Caco-2 (cell line): ENCODE data around the gene DYNC1LI1. TPM values are rescaled to one million over a fixed set of nuclear protein-coding genes. Genes with fewer than 3 reads are reported as not detected.

Experiments used
- BruUV-seq: library from RNA; stranded (reverse); fragments of 400-500 nt; replicated peaks from 2 replicates; lab custom pipeline; 2021; lab: Mats Ljungman, UMichigan
- CTCF ChIA-PET: fragments of 300-600 bp; sonication (Branson Sonifier 250); formaldehyde crosslinking; loops from one replicate; lab custom pipeline; 2022; ENCODE audit warnings: antibody characterized with exemption; lab: Charles Lee
- POLR2A ChIA-PET: fragments of 300-600 bp; sonication (Branson Sonifier 250); formaldehyde crosslinking; loops from one replicate; lab custom pipeline; 2022; ENCODE audit warnings: antibody characterized with exemption; lab: Charles Lee
- DNase-seq, 2 experiments: peaks; one replicate each; pipeline versions ENCODE4 v3.0.0 to v3.0.0-alpha.2; 2020 to 2022
- H3K27me3 ChIP-seq: replicated peaks from 2 replicates; pipeline ENCODE4 v1.6.0; 2011; ENCODE audit warnings: low read length; ENCODE audit not compliant: control insufficient read depth, insufficient read depth
- H3K36me3 ChIP-seq: 2 replicates; pipeline ENCODE4 v1.5.1; 2011; ENCODE audit warnings: low read length; ENCODE audit not compliant: control insufficient read depth, insufficient read depth
- H3K4me1 ChIP-seq: fragments of 250-450 bp; sonication (Bioruptor Pico); 2 replicates; pipeline ENCODE4 v1.5.1; 2020; ENCODE audit warnings: mild to moderate bottlenecking
- H3K4me3 ChIP-seq: 2 replicates; pipeline ENCODE4 v1.5.1; 2011; ENCODE audit warnings: low read depth, mild to moderate bottlenecking, control low read depth, low read length
- H3K9me3 ChIP-seq: fragments of 250-450 bp; sonication (Bioruptor Pico); 2 replicates; pipeline ENCODE4 v1.5.1; 2020; ENCODE audit warnings: mild to moderate bottlenecking, moderate library complexity
- H3K27ac Mint-ChIP-seq: one replicate; pipeline ENCODE4 v1.8.0; 2022; ENCODE audit warnings: mixed read lengths; ENCODE audit not compliant: unreplicated experiment
- H3K27me3 Mint-ChIP-seq: one replicate; pipeline ENCODE4 v1.8.0; 2022; ENCODE audit warnings: mixed read lengths; ENCODE audit not compliant: insufficient read depth, unreplicated experiment
- H3K36me3 Mint-ChIP-seq: one replicate; pipeline ENCODE4 v1.8.0; 2022; ENCODE audit warnings: mild to moderate bottlenecking, mixed read lengths; ENCODE audit not compliant: insufficient read depth, unreplicated experiment
- H3K4me1 Mint-ChIP-seq: one replicate; pipeline ENCODE4 v1.8.0; 2022; ENCODE audit warnings: low read depth, mixed read lengths; ENCODE audit not compliant: unreplicated experiment
- H3K4me3 Mint-ChIP-seq: one replicate; pipeline ENCODE4 v1.8.0; 2022; ENCODE audit warnings: mild to moderate bottlenecking, moderate library complexity, mixed read lengths; ENCODE audit not compliant: unreplicated experiment
- H3K9me3 Mint-ChIP-seq: one replicate; pipeline ENCODE4 v1.8.0; 2022; ENCODE audit warnings: mixed read lengths; ENCODE audit not compliant: unreplicated experiment
- CTCF ChIP-seq, 2 experiments: fragments of 200-600 bp in 1 of 2; IDR thresholded peaks; 1 replicate in 1 of 2; 2 replicates in 1 of 2; pipeline versions ENCODE4 v1.5.1 to v1.8.0; 2011 to 2022; ENCODE audit warnings: antibody characterized with exemption in 1 of 2, control low read depth in 1 of 2, inconsistent platforms in 1 of 2, low read depth in 1 of 2, low read length in 1 of 2, mild to moderate bottlenecking in 1 of 2, moderate library complexity in 1 of 2; ENCODE audit not compliant: insufficient read depth in 1 of 2, severe bottlenecking in 1 of 2, unreplicated experiment in 1 of 2
- intact Hi-C: fragments of 100-400 bp; cut with micrococcal nuclease; formaldehyde crosslinking; loops from one replicate; pipeline ENCODE4 v1.10.0; 2022; ENCODE audit not compliant: unreplicated experiment
- microRNA-seq: library from miRNA; unstranded; fragments of <30 nt; microRNA quantifications from one replicate; pipeline ENCODE4 v1.2.0, GENCODE V29; 2022
- total RNA-seq: library from RNA; stranded (reverse); gene quantifications from 2 replicates; pipeline ENCODE4 v1.2.3, GENCODE V29; 2022

DYNC1LI1 gene
- total RNA-seq, 1 experiment from 2014 or later, result 35.4 TPM

GRCh38 chr3:32481791-32482631 lies 88.6 kb downstream of the DYNC1LI1 start:
- no peaks in the 10 kb centered on the region for H3K9me3 Mint-ChIP-seq
- H3K36me3 Mint-ChIP-seq, result peaks cover 28% of the 10 kb centered on the region
- H3K27ac Mint-ChIP-seq, result no peak overlapping the region
- intact Hi-C loops, result no loop called here
- no peak for TF ChIP-seq CTCF (IDR thresholded peaks at IDR 0.05; ENCODE audit: insufficient read depth in 1 of 2, low read depth in 1 of 2, low read length in 1 of 2, severe bottlenecking in 1 of 2, unreplicated experiment in 1 of 2)
- BruUV-seq, result no TSS peak
- ChIA-PET CTCF (no interaction called here), POLR2A (no interaction called here)
- H3K36me3 ChIP-seq, result no peaks in the 10 kb centered on the region
- no peaks in the 10 kb centered on the region for H3K9me3 ChIP-seq
- H3K27me3 Mint-ChIP-seq, result no peaks in the 10 kb centered on the region
- H3K27me3 ChIP-seq, result no peaks in the 10 kb centered on the region
- no peak for DNase-seq
- H3K4me3 ChIP-seq, result no peak overlapping the region
- H3K4me3 Mint-ChIP-seq, result no peak overlapping the region
- peaks cover 9% of the 10 kb centered on the region for H3K4me1 Mint-ChIP-seq
- H3K4me1 ChIP-seq, result no peaks in the 10 kb centered on the region

GRCh38 chr3:32480604-32481003 lies 90.1 kb downstream of the DYNC1LI1 start:
- Mint-ChIP-seq H3K27me3 (no peaks in the 10 kb centered on the region), H3K4me1 (peaks cover 9% of the 10 kb centered on the region), H3K9me3 (no peaks in the 10 kb centered on the region), H3K27ac (no peak overlapping the region), H3K4me3 (no peak overlapping the region), H3K36me3 (peaks cover 38% of the 10 kb centered on the region)
- POLR2A ChIA-PET, result interaction anchor here (0.6 kb wide), 1 partner anchor 22 kb away, joined by 3 read pairs; the partner anchor contains the start of gene CMTM6
- DNase-seq, result no peak
- Histone ChIP-seq H3K9me3 (no peaks in the 10 kb centered on the region), H3K27me3 (no peaks in the 10 kb centered on the region), H3K4me3 (no peak overlapping the region), H3K36me3 (no peaks in the 10 kb centered on the region), H3K4me1 (no peaks in the 10 kb centered on the region)
- intact Hi-C loops, result no loop called here
- CTCF ChIA-PET, result no interaction called here
- no peak for TF ChIP-seq CTCF (IDR thresholded peaks at IDR 0.05; ENCODE audit: insufficient read depth in 1 of 2, low read depth in 1 of 2, low read length in 1 of 2, severe bottlenecking in 1 of 2, unreplicated experiment in 1 of 2)
- BruUV-seq, result no TSS peak

Small RNA genes lying within 50 kb of the gene (microRNA-seq; reads per million reads assigned to microRNA genes)
- not detected for gene MIR548AY

Other genes starting within 250 kb of the DYNC1LI1 start
- gene CMTM7, start 179.0 kb downstream of the DYNC1LI1 start, total RNA-seq, result 27.0 and 37.8 TPM in 2 replicates
- 39.7 and 41.8 TPM in 2 replicates for gene CMTM6, start 68.0 kb downstream of the DYNC1LI1 start, total RNA-seq
- gene CNOT10, start 114.3 kb upstream of the DYNC1LI1 start, total RNA-seq, result 37.2 and 49.5 TPM in 2 replicates
- 67.5 and 68.4 TPM in 2 replicates for gene TRIM71, start 247.1 kb upstream of the DYNC1LI1 start, total RNA-seq